Measurements from ENCODE around the gene FXYD1. TPM values are rescaled to one million over a fixed set of nuclear protein-coding genes. Genes with fewer than 3 reads are reported as not detected.

Gene FXYD1
- polyA plus RNA-seq, 2 of the 4 experiments (the other 2 are of a cell fraction): not detected

GRCh38 chr19:35124098-35125060, 14.2 kb upstream of the FXYD1 start (continued):
- TF ChIP-seq BCL3 (IDR thresholded peaks at IDR 0.05): 0 out of 3 replicates have a peak, but pooled peaks have one; percentile 23
- TF ChIP-seq USF2 (IDR thresholded peaks at IDR 0.05): peak; percentile 66
- TF ChIP-seq EHF (CRISPR knock-in tag; IDR thresholded peaks at IDR 0.05): no peak
- TF ChIP-seq ZNF302 (CRISPR knock-in tag; IDR thresholded peaks at IDR 0.05): no peak
- TF ChIP-seq FOSL2 (IDR thresholded peaks at IDR 0.05): no peak
- no peak for TF ChIP-seq FOSL2 (CRISPR knock-in tag; IDR thresholded peaks at IDR 0.05)

GRCh38 chr19:35125270-35125717, 13.3 kb upstream of the FXYD1 start:
- H3K4me1 ChIP-seq: peaks cover 24% of the 10 kb centered on the region
- ChIA-PET POLR2A (interaction anchor here (0.6 to 1.3 kb wide), 3 partner anchors 16 to 1281 kb away, joined by 6 to 9 read pairs (median 7); no protein-coding TSS in a partner anchor), CTCF (interaction anchor here (0.6 to 7.6 kb wide), 12 partner anchors 9 to 370 kb away, joined by 3 to 145 read pairs (median 6); partner anchors contain the start of genes FXYD1, FXYD3 and LGI4)
- ATAC-seq (no peak), DNase-seq (ENCODE audit: low read depth in 1 of 2, low spot score in 1 of 2) (no peak), FAIRE-seq (no peak)
- peak overlapping the region; percentile 75 to 83; a peak in 5 of 6 replicates for H3K27ac ChIP-seq
- no peak overlapping the region for H3K4me3 ChIP-seq
- H3K9me3 ChIP-seq: no peaks in the 10 kb centered on the region
- peak overlapping the region; percentile 91; the same call in 1 of the 3 replicates for H3K4me2 ChIP-seq
- WGBS (ENCODE audit: missing lambda C conversion rate): 88% methylated on average over 19 of the region's 19 CpGs
- TF ChIP-seq POLR2A (IDR thresholded peaks at IDR 0.05; ENCODE audit: low read length) (peak; percentile 22; the same call in 1 of the 2 replicates), ZSCAN20 (CRISPR knock-in tag; IDR thresholded peaks at IDR 0.05) (no peak)

GRCh38 chr19:35125749-35126623, 12.6 kb upstream of the FXYD1 start:
- Histone ChIP-seq H3K4me2 (no peak overlapping the region), H3K9me3 (no peaks in the 10 kb centered on the region), H3K4me1 (peaks cover 17% of the 10 kb centered on the region), H3K4me3 (no peak overlapping the region), H3K27ac (no peak overlapping the region)
- POLR2A ChIA-PET: no interaction called here
- FAIRE-seq (no peak), DNase-seq (ENCODE audit: low read depth in 1 of 2, low spot score in 1 of 2) (no peak), ATAC-seq (no peak)
- WGBS (ENCODE audit: missing lambda C conversion rate): 90% methylated on average over 35 of the region's 35 CpGs
- TF ChIP-seq NR3C1 (IDR thresholded peaks at IDR 0.05) (no peak), HOXA7 (CRISPR knock-in tag; IDR thresholded peaks at IDR 0.05) (no peak), TFCP2L1 (CRISPR knock-in tag; IDR thresholded peaks at IDR 0.05) (no peak), RCOR1 (IDR thresholded peaks at IDR 0.05; ENCODE audit: low read depth, low read length) (no peak), EHF (CRISPR knock-in tag; IDR thresholded peaks at IDR 0.05) (no peak), POLR2AphosphoS2 (conservative IDR thresholded peaks at IDR 0.05; ENCODE audit: low read length) (no peak), NPAS2 (CRISPR knock-in tag; IDR thresholded peaks at IDR 0.05; ENCODE audit: borderline replicate concordance) (no peak), RAD21 (conservative IDR thresholded peaks at IDR 0.05 in 1 of 2, IDR thresholded peaks at IDR 0.05 in 1 of 2) (no peak), MYC (IDR thresholded peaks at IDR 0.05; ENCODE audit: borderline replicate concordance, low read length) (no peak)
- CTCF ChIA-PET: interaction anchor here (0.6 to 7.6 kb wide), 12 partner anchors 10 to 369 kb away, joined by 3 to 145 read pairs (median 8); partner anchors contain the start of genes FXYD1, FXYD3 and LGI4

GRCh38 chr19:35126624-35126959, 12.0 kb upstream of the FXYD1 start:
- DNase-seq (ENCODE audit: low read depth in 1 of 2, low spot score in 1 of 2) (no peak), FAIRE-seq (no peak), ATAC-seq (no peak)
- H3K27ac ChIP-seq: no peak overlapping the region
- no peak overlapping the region for H3K4me3 ChIP-seq
- no peaks in the 10 kb centered on the region for H3K9me3 ChIP-seq
- ChIA-PET CTCF (interaction anchor here (0.7 to 7.6 kb wide), 10 partner anchors 9 to 154 kb away, joined by 3 to 145 read pairs (median 8); partner anchors contain the start of genes FXYD1, FXYD3 and LGI4), POLR2A (no interaction called here)
- WGBS (ENCODE audit: missing lambda C conversion rate): 81% methylated on average over 15 of the region's 20 CpGs
- peaks cover 15% of the 10 kb centered on the region for H3K4me1 ChIP-seq
- no peak overlapping the region for H3K4me2 ChIP-seq
- TF ChIP-seq ZFP36 (IDR thresholded peaks at IDR 0.05; ENCODE audit: borderline replicate concordance, partially characterized antibody) (no peak), ELK1 (IDR thresholded peaks at IDR 0.05; ENCODE audit: low read depth, low read length) (no peak), EHMT2 (IDR thresholded peaks at IDR 0.05; ENCODE audit: low read depth) (no peak), POLR2AphosphoS2 (conservative IDR thresholded peaks at IDR 0.05; ENCODE audit: low read length) (no peak), RAD21 (conservative IDR thresholded peaks at IDR 0.05 in 1 of 2, IDR thresholded peaks at IDR 0.05 in 1 of 2) (no peak), NFE2L2 (conservative IDR thresholded peaks at IDR 0.05; ENCODE audit: low read length) (no peak), REST (IDR thresholded peaks at IDR 0.05) (no peak)

Data from A549 (cell line).